ENCODE data around the gene TMEM250.
"Not testable (repeated sequence)": the region's sequence is repeated elsewhere in the genome, so short reads cannot be mapped to it uniquely, and the experiment has no call there.

Gene TMEM250

DNA sequence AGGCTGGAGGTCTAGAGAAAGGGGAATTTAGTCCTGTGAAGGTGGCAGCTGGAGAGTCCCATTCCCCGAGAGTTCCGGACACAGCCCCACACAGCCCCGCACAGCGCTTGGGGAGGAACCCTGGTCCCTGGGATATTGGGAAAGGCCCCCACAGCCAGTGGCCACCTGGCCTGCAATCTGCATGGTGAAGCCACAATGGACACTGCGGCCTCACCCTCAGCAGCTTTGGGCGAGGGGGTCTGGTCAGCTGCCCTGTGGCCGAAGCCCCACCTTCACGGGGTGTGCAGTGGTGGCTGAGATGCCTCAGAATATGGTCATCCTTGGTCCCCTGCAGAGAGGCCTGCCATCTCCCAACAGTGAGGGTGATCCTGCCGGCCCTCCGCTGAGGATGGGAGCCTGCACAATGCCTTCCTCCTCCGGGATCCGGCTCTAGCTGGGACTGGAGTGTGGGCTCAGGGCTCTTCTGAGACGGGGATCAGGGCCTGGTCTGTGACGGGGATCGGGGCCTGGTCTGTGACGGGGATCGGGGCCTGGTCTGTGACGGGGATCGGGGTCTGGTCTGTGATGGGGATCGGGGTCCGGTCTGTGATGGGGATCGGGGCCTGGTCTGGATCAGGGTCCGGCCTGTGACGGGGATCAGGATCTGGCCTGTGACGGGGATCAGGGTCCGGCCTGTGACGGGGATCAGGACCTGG, 33.3 kb upstream of the TMEM250 start:
- FAIRE-seq (no peak), DNase-seq (ENCODE audit: insufficient read length, low spot score) (peak; percentile 53)

GRCh38 chr9:136151214-136151804, 32.6 kb upstream of the TMEM250 start:
- TF ChIP-seq POLR2A (IDR thresholded peaks at IDR 0.05; ENCODE audit: low read depth, low read length), result no peak
- DNase-seq (ENCODE audit: insufficient read length, low spot score), result no peak
- FAIRE-seq, result no peak

More for the DNA sequence above, 33.3 kb upstream of the TMEM250 start:
- no peak for TF ChIP-seq POLR2A (IDR thresholded peaks at IDR 0.05; ENCODE audit: low read depth, low read length)

- DNase-seq (ENCODE audit: insufficient read length, low spot score); FAIRE-seq: not testable (repeated sequence)
These were observed 32.1 kb upstream of the TMEM250 start for GRCh38 chr9:136150664-136151213.

DNA sequence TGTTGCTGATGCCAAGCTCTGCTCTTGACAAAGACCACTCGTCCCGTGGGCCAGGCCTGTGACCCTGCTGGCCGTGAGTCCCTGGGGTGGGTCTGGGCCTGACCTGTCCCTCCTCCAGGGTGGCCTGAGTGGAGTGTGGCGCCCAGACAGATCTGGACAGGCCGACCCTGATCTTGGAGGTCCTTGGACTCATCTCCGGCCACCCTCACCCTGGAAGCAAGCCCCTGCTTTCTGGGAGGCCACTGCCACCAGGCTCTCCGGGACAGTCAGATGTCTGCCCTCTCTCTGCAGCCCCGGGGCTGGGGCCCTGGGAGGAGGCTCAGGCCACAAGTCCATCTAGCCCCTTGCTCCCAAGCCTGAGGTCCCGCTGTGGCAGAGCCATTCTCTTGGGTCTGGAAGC, 31.2 kb upstream of the TMEM250 start:
- no peak for TF ChIP-seq POLR2A (IDR thresholded peaks at IDR 0.05; ENCODE audit: low read depth, low read length)
- FAIRE-seq, result no peak
- no peak for DNase-seq (ENCODE audit: insufficient read length, low spot score)

DNA sequence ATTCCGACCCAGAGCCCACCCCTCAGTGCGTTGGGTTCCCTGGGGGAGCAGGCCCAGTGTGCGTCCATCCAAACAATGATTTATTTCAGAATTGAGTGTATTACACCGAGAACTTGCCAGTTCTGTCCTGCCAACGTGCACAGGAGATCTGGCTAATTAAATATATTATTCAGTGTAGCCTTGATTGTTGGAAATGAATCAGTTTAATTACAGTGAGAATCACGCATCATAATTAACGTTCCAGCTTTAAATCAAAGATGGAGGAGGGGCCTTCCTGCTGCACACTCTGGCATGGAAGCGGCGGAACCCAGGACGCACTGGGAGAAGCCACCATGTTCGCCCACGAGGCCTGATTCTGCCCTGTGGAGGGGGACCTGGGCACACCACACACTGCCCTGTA, 30.7 kb upstream of the TMEM250 start:
- no peak for TF ChIP-seq POLR2A (IDR thresholded peaks at IDR 0.05; ENCODE audit: low read depth, low read length)
- no peak for FAIRE-seq
- no peak for DNase-seq (ENCODE audit: insufficient read length, low spot score)

- FAIRE-seq, result no peak
These were observed 30.1 kb upstream of the TMEM250 start for GRCh38 chr9:136148766-136149165.

DNA sequence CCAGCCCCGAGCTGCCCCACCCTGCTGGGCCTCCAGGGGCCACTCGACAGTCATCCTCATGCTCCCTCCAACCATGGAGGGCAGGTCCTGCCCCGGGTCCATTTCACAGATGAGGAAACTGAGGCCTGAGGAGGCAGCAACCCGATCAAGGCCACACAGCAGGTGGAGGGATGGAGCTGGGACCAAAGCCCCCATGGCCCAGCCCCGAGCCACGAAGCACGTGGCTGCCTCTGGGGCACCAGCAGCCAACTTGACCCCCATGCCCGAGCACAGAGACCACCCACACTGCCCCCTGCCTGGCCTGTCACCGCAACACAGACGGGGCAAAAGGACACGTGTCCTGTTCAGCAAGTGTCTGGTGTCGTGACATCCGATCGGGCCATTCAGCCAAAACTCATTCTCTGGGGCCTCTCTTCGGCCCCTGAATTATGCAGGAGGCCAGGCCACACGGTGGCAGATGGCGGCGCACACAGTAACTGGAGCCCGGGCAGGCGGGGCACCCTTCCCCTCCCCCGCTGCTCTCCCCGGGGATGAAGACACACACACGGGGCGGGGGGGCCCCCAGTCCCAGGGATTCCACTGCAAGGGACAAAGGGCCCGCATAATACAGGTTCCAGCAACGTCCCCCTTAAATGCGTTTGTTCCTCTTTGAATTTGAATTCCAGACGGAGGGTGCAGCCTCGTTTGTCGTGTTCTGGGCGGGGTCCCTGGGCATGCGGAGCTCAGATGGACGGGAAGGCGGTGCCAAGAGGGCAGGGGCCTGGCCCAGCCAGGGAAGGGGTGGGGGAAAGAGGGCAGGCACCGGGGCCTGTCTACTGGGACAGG, 29.4 kb upstream of the TMEM250 start:
- DNase-seq (ENCODE audit: insufficient read length, low spot score) (no peak), FAIRE-seq (no peak)
- no peak for TF ChIP-seq POLR2A (IDR thresholded peaks at IDR 0.05; ENCODE audit: low read depth, low read length)

More at GRCh38 chr9:136148766-136149165, 30.1 kb upstream of the TMEM250 start:
- TF ChIP-seq POLR2A (IDR thresholded peaks at IDR 0.05; ENCODE audit: low read depth, low read length), result no peak
- no peak for DNase-seq (ENCODE audit: insufficient read length, low spot score)

DNA sequence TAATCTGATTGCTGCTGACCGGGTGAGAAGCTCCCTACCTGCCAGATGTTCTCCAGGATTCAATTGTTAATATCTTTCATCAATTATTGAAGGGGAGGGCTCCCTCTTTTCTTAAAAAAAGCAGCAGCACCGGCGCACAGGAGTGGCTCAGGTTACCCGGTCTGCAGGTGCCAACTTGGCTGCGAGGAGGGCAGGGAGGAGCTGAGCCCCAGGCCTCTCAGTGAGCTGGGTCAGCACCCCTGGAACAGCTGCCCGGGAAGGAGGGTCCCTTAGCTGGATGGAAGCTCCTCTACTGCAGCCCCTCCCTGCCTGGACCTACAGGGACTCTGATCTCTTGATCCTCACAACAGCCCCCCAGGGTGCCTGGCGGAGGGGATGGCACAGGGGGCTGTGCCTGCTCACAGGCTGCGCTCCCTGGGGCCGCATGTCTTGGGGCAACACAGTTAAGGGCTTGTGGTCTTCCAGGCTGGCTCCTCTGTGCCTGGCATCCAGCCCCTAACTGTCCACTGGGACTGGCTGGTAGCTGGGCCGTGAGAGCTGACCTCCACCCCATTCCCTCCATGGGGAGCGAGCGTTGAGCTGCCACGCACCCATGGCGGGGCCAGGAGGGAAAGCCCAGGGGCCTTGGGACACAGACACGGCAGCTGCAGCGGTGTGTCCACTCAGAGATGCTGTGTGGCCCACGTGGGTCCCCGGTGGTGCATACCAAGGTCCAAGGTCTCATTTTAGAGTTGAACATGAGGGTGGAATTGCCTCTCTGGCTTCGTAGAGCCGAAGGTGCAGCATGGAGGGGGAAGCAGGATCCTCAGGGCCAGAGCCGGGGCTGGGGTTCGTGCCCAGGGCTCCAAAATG, 28.6 kb upstream of the TMEM250 start:
- no peak for TF ChIP-seq POLR2A (IDR thresholded peaks at IDR 0.05; ENCODE audit: low read depth, low read length)
- FAIRE-seq, result no peak
- no peak for DNase-seq (ENCODE audit: insufficient read length, low spot score)

DNA sequence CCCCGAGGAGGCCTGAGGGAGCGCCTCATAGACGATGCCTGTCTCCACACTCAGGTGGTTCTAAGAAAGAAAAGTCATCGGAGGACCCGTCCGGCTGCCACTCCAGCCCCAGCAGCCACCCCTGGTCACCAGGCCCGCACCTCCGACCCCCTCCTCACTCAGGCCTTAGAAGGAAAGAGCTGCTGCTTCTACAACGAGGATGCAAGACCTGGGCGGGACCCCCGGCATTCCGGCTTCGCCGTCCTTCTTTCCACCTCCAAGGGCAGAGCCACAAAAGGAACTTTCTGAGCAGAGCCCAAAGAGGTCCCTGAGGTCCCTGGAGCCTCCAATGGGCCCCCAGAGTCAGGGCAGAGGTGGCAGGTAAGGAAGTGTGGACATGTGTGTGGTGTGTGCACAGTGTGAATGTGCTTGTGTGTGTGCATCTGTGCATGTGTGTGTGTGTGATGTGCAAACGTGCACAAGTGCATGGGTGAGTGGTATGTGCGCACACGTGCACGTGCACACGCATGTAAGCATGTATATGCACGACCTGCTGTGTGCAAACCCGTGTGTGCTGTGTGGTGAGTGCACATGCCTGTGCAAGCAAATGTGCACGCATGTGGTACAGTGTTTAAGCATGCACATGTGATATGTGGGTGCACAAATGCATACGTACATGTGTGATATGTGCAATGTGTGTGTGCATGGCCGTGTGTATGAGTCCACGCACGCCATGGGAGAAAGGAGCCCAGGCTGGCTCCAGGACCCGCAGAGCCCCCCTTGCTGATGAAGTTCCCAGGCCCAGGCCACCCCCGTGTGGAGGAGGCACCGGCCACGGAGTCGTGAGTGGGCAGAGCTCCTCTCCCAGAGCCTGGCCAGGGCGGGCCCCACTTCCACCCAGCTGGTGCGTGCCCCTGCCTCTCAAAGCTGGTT, 27.7 kb upstream of the TMEM250 start:
- no peak for DNase-seq (ENCODE audit: insufficient read length, low spot score)
- no peak for TF ChIP-seq POLR2A (IDR thresholded peaks at IDR 0.05; ENCODE audit: low read depth, low read length)
- no peak for FAIRE-seq

- FAIRE-seq, result no peak
- TF ChIP-seq POLR2A (IDR thresholded peaks at IDR 0.05; ENCODE audit: low read depth, low read length), result no peak
- DNase-seq (ENCODE audit: insufficient read length, low spot score), result no peak
These were observed 26.9 kb upstream of the TMEM250 start for GRCh38 chr9:136145580-136145979.

- DNase-seq (ENCODE audit: insufficient read length, low spot score), result no peak
- TF ChIP-seq POLR2A (IDR thresholded peaks at IDR 0.05; ENCODE audit: low read depth, low read length), result no peak
- FAIRE-seq, result no peak
These were observed 25.8 kb upstream of the TMEM250 start for GRCh38 chr9:136144450-136144849.

GRCh38 chr9:136143215-136144001, 24.7 kb upstream of the TMEM250 start:
- DNase-seq (ENCODE audit: insufficient read length, low spot score) (peak; percentile 79), FAIRE-seq (no peak)
- no peak for TF ChIP-seq POLR2A (IDR thresholded peaks at IDR 0.05; ENCODE audit: low read depth, low read length)

All from H54 (cell line).